GM18502 (cell line): Measurements from ENCODE around the gene CMYA5.
"Not testable (repeated sequence)": the region's sequence is repeated elsewhere in the genome, so short reads cannot be mapped to it uniquely, and the experiment has no call there.

Experiments
- ATAC-seq: cut with Tn5 transposase; IDR thresholded peaks from one replicate; pipeline ENCODE4 v1.9.1; 2021; ENCODE audit warnings: mild to moderate bottlenecking; ENCODE audit not compliant: unreplicated experiment, poor library complexity

The CMYA5 gene

DNA sequence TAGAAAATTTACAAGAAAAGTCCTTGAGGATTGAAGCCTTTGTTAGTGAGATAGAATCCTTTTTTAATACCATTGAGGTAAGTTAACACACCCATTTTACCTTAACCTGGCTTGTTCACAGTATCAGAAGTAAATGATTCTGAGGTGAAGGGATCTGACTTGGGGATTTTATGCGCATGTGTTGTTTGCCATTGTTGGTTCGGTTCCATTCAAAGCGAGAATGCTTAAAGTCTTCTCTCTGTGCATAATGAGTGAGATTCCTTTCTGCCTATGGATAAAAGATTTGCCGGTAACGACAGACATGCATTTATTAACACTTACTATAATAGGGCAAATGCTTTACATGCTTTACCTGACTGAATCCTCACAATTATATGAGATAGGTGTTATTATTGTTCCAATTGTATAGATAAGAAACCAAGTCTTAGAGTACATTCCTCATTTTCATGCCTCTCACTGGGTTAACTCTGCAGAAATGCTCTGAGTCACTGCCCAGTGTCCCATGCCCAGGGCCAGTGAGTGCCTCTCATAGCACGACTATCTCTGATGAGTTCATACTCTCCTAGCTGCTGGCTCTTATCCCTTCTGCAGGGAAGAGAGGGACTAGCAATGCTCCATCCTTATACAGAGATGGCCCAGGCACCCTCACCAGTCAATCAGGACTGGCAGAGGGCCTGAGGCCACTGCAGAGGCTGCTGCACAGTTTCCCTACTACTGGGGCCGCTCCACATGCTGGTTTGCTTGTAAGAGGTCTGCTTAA is 54.4 kb downstream of the CMYA5 start:
- no peak for ATAC-seq

DNA sequence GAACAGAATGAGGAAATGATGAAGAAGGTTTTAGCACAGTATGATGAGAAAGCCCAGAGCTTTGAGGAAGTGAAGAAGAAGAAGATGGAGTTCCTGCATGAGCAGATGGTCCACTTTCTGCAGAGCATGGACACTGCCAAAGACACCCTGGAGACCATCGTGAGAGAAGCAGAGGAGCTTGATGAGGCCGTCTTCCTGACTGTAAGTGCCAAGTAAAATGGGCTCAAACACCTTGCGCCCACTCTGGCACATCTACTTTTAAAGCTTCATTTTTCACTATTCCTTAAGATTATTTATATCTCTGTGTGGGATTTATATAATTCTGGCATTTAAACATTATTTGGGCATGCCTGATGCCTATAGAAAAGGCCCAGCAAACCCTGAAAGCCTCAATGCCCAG is 55.6 kb downstream of the CMYA5 start:
- ATAC-seq: no peak

DNA sequence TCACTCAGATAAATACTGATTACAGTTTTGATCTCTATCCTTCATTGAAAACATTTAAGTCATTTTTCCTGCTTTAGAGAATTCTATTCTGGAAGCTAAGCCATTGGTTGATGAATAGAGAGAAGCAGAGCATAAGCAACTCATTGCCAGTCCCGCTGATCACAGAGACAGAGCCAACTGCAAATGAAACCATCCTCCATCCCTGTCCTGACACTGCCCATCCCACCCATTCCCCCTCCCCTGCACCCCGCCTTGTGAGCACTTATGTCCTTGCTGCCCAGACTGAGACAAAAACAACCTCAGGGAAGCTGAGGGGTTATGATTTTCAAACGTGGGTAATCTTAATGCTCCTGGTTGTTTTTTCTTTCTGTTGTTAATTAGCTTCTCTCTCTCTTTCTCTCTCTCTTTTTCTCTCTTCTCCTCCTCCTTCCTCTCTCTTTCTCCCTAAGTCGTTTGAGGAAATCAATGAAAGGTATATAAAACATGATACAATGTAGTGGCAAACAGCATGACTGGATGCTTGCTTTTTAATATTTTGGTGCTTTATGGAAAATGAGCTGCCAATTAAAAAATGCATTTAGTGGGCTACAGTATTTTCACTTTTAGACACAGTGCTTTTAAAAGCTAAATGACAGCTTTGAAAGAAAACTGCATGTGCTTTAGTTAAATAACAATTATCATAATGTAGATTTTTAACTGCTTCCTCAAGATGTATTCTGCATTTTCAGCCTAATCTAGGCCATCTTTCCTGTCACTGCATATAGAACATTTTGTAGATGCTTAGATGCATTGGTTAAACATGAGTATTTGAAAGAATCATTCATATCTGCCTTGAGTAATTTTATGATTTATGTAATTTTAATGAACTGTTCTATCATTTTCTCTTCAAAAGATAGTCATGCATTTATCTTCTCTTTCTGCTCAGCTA is 57.3 kb downstream of the CMYA5 start:
- ATAC-seq: no peak

DNA sequence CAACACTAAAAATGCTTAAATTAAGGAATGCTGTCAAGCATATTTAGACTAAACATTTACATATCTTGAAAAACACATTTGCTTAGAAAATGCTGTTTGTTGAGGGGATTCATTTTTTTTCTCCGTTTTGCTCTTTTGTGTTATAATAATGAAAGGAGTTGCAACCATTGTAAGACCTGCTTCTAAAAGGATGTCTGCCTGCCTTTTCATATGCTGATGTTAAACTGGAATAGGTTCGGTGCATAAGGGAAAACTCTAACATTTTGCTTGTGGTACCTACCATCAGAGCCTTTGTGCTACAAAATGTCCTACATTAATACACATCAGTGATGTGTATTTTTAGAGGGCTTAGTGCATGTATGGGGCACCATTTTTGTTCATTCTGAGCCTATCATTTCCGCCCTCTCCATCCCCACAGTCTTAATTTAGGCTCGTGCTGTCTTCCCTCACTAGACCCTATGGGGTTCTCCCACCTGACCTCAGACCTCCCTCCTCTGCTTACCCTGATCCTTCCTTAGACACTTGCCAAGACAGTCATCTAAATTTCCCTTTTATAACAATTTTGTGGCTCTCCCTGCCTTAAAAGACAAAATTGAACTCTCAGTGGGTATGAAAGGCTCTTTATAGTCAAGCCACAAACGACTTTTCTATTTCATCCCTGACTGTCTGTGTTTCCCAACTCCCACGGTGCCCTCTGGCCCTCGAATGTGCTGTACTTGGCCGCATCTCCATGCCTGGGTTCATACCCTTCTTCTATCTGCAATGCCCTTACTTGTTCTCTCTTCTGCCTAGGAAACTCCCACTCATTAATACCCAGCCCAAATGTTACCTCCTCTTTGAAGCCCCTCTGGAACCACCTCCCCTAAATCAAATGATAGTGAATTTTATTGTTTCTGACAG is 61.2 kb downstream of the CMYA5 start:
- no peak for ATAC-seq

DNA sequence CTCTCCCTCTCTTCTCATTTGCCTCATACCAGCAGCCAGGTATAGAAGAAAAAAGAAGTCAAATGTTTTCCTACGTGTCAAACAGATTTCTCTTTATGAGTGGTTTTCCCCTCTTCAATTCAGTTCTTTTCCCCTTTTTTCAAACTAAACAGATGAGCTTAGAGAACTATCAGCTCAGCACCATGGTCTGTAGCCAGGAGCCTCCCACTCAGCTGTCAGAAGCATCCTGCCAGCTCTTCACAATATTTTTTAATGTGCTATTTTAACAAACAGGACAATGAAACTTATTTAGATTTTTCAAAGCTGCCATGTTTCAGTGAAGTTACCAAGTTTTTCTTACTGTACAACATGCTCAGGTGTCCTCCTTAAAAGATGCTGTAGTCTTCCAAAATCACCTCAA is 63.5 kb downstream of the CMYA5 start:
- no peak for ATAC-seq

DNA sequence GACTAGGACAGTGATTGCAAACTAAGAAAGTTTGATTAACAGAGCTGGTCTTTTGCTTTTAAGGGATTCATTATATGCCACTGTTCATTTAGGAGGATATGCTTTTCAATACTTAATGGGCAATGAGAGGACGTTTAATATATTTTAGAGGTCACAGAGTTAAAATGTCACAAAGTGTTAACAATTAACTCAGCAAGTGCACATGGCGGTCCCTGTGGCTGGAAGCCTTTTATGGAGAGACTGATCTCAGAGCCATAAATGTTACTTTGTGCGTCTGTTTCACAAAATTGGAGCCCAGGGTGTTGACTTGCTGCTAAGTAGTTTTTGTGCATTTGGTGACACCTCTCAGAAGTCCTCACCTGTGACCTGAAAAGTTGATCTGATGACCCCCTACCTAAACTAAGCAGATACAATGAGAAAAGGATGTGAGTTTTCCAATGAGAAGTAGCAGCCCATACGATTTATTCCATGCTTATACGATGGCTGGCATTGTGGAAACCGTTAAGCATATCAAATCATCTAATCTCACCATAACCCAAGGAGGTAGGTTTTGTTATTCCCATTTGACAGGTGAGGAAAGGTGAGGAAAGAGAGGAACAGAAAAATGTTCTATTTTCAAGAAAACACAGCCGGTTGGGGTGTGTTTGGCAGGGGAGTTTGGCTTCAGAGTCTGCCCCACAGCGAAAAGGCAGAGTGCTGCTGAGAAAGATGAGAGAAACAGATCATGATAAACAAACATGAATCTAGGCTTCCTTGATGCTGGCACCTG is 64.4 kb downstream of the CMYA5 start:
- ATAC-seq: no peak

DNA sequence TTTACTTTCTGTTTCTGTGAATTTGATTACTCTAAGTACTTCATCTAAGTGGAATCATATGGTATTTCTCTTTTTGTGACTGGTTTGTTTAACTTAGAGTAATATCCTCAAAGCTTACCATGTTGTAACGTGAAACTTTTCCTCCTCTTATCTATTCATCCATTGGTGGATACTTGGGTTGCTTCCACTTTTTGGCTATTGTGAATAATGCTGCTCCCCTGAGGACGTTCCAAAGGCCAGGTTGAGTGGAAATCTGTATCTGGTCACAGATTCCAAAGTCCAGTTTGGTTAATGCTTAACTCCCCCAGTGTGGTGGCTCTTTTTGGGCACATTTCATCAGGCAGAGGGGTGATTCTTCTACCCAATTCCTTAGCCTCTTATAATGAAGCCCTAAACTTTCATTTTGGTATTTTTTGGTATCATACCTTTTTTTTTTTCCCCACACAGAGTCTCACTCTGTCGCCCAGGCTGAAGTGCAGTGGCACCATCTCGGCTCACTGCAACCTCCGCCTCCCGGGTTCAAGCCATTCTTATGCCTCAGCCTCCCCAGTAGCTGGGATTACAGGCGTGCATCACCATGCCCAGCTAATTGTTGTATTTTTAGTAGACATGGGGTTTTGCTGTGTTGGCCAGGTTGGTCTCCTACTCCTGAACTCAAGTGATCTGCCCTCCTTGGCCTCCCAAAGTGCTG is 65.4 kb downstream of the CMYA5 start:
- no peak for ATAC-seq

DNA sequence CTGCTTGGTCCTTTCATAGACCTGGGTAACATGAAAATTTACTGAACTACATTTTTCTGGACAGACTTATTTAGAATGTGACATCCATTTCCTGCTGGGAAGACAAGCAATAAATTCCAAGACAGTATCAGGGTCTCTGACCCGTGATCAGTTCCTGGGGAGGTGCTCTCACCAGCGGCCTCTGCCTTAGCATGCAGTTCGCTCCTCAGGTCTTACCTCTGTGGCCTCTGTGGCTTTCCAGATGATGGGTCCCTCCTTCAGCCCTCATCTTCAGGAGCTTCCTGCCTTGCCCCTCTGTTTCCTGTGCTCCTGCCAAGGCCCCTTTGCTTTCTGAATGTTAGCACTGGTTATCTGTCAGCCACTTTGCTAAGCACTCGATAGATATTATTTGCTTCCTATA is 66.4 kb downstream of the CMYA5 start:
- no peak for ATAC-seq

DNA sequence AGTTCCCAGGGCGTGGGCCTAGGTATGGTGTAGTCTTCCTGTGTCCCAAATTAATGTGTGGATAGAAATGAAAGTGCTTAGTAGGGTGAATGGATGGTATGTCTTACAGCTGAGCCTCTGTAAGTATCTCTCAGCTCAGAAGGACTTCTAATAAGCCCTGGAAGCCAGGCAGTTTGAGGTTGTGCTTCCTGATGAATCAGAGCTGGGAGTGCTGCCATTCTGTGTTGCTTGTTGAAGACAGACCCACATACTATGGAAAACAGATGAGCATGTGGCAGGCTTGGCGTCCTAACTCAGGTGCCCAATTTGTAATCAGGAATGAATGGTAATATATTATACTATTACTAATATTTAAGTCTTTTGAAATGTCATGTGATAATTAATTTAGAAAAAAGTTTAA is 69.8 kb downstream of the CMYA5 start:
- no peak for ATAC-seq

DNA sequence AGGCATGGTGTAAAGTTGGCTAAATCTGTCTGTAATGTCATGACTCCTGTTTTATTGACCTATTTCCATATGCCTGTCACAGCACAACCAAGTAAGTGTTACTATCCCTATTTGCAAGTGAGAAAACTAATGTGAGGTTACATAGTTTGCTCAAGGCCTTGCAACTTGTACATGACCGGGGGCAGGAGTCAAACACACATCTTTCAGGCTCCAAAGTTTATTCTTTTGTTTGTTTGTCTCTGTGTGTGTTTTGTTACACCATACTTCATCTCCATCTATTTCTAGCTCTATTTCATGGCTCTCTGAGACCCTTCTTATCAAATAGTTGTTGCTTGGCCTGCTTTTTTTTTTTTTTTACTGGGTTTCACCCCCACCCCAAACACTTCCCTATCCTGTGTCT is 70.2 kb downstream of the CMYA5 start:
- no peak for ATAC-seq

DNA sequence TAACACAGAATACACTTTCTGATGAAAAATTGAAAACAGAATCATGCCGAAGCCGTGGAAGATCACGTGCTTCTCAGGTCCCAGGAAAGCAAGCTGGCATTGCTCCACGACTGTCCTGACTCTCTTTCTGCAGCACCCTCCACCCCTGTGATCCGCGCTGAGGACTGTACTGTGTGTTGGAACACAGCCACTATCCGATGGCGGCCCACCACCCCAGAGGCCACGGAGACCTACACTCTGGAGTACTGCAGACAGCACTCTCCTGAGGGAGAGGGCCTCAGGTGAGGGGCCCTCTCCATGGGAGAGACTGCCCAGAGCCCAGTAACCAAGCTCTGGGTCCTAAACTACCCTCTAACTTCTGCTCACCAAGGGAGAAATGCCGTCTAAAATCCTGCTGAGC is 73.3 kb downstream of the CMYA5 start:
- no peak for ATAC-seq

DNA sequence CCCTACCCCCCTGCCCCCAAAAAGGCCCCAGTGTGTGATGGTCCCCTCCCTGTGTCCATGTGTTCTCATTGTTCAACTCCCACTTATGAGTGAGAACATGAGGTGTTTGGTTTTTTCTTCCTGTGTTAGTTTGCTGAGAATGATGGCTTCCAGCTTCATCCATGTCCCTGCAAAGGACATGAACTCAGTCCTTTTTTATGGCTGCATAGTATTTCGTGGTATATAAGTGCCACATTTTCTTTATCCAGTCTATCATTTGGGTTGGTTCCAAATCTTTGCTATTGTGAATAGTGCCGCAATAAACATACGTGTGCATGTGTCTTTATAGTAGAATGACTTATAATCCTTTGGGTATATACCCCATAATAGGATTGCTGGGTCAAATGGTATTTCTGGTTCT is 74.5 kb downstream of the CMYA5 start:
- not testable (repeated sequence) for ATAC-seq

DNA sequence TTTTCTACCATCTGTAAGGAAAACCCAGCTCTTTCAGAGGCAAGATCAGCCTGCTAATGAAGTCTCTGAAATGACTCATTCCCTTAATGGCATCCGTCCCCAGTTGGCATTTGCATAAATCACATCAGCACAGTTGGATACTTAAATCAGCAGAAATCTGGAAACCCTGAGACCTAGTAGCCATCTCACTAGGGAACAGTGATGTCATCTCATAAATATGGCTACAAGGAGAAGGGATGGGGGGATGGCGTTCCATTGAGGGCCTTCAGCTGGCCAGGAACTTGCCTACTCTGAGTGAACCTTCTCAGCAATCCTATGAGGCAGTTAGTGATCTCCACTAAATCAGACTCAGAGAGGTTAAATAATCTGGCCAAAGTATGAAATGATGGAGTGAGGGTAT is 81.8 kb downstream of the CMYA5 start:
- no peak for ATAC-seq

DNA sequence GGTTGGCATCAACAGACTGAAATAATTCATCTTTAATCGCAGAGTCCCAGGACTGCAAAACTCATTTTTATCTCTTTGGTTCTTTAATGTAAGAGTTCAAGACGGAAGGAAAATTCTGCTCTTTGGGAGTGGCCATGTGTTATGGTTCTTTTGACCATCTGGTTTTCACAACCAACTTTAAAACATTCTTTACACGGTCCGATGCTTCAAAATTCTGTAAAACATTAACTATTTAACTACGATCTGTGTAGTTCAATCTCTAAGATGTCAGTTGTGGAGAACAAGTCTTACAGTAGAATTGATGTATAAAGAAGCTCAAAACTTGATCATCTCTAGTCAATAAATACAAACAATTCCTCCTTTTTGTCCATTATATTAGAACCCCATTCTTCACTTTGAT is 83.0 kb downstream of the CMYA5 start:
- no peak for ATAC-seq

DNA sequence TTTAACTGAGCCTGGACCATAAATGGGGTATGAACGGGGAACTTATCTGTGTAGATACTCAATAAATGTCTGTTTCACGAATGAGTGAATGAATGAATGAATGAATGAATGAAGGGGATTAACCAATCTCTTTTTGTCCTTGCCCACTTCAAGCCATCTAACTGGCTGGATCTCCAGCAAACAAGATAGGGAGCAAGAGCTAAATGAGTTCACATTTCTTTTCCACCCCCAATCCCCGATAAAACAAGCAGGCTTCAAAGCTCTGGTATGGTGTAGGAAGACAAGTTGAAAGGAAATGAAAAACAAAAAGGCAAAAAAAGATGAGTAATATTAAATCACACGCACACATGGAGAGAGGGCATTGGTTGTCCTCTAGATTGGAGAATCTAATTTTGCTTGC is 84.0 kb downstream of the CMYA5 start:
- ATAC-seq: no peak

DNA sequence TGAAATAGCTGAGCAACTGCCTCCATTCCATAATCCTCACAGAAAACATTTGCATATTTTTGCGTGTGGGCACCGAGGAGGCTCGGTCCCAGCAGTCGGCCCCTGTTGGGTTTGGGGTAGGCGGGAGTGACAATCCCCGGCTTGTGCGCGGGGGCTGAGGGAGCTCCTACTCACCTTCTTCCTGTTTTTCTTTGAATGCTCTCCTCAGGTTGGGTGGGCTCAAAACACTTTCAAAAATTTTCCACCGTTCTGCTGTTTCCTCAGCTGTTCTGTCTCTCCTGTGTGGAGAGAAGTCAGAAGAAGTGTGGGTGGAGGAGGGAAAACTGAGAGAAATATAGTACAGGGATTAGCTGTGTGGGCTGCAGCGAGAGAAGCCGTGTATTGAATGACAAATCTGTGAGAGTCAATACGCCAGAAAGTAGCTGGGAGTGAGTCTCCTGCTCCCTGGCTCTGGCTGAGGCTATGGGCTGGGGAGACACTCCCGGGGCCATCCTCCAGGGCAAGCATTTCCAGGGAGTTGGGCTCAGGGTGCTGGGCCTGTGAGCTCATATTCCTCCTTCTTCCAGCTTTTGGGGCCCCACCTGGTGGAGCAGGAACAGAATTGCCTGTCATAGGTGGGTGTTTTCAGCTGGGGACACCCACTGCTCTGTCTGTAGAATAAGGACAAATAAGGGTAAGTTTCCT is 84.7 kb downstream of the CMYA5 start:
- no peak for ATAC-seq

DNA sequence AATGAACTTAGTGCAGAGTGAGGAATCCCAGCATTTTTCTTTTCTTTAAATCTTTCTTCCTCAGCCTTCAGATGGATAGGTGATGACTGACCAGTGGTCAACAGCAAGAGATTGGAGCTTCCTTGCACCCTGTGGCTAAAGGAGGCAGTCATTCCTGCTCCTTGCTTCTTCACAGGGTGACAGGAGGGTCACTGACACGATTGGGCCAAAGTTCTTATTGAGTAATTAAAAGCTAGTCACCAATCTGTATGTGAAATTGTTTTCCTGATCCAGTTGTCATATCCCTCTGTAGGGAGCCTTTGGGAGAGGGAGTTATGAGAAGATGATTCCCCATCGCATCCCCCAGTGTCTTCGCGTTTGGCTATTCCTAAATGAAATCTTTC is 85.2 kb downstream of the CMYA5 start:
- ATAC-seq: no peak

DNA sequence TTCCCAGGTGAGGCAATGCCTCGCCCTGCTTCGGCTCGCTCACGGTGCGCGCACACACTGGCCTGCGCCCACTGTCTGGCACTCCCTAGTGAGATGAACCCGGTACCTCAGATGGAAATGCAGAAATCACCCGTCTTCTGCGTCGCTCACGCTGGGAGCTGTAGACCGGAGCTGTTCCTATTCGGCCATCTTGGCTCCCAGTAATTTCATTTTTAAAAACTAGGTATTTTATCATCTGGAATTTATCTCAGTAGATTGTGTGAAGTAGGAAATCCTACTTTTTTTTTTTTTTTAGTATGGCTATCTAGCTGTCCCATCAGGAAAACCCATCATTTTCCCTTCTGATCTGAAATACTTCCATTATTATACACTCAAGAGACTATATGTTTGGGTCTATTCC is 95.1 kb downstream of the CMYA5 start:
- ATAC-seq: not testable (repeated sequence)

DNA sequence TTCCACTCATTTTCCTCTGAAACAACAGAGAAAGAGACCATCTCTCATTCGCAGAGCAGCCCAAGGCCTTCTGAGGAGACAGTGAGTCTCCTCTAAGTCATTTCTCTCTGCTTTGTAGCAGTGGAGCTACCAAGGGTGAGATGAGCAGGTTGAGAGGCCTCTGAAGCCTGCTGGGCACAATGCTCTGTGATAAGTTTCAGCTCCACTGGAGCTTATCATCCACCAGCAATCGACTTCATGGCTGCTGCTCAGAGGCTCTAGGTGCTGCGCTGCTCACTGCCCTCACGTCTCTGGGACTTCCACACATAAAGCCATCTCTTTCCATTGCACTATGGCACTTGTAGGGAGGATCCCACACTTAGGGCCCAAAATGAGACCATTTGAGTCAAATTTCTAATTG is 96.3 kb downstream of the CMYA5 start:
- ATAC-seq: no peak
